ENCODE results near the gene ACAP1.

ACAP1 gene

GRCh38 chr17:7355053-7355452, 18.7 kb downstream of the ACAP1 start, which contains the start of gene TMEM95:
TMEM95 (plus strand) TSS chr17:7355156; CDS start chr17:7355205, 49 bp downstream.
- no peaks in the 10 kb centered on the region for H3K36me3 Mint-ChIP-seq (ENCODE audit: low read depth)
- H3K9me3 Mint-ChIP-seq: no peaks in the 10 kb centered on the region
- peak within 1 kb of the TSS; percentile 70 to 95 (median 75) for H3K27ac Mint-ChIP-seq
- H3K27me3 Mint-ChIP-seq (ENCODE audit: low read depth): peaks cover 6% of the 10 kb centered on the region
- peaks cover 23% of the 10 kb centered on the region for H3K4me1 Mint-ChIP-seq
- TF ChIP-seq, protein P1, sequence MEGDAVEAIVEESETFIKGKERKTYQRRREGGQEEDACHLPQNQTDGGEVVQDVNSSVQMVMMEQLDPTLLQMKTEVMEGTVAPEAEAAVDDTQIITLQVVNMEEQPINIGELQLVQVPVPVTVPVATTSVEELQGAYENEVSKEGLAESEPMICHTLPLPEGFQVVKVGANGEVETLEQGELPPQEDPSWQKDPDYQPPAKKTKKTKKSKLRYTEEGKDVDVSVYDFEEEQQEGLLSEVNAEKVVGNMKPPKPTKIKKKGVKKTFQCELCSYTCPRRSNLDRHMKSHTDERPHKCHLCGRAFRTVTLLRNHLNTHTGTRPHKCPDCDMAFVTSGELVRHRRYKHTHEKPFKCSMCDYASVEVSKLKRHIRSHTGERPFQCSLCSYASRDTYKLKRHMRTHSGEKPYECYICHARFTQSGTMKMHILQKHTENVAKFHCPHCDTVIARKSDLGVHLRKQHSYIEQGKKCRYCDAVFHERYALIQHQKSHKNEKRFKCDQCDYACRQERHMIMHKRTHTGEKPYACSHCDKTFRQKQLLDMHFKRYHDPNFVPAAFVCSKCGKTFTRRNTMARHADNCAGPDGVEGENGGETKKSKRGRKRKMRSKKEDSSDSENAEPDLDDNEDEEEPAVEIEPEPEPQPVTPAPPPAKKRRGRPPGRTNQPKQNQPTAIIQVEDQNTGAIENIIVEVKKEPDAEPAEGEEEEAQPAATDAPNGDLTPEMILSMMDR (IDR thresholded peaks at IDR 0.05; ENCODE audit: unreplicated experiment in 3 of 3): no peak
- peak within 1 kb of the TSS; percentile 89 to 94 (median 93) for H3K4me3 Mint-ChIP-seq

DNA sequence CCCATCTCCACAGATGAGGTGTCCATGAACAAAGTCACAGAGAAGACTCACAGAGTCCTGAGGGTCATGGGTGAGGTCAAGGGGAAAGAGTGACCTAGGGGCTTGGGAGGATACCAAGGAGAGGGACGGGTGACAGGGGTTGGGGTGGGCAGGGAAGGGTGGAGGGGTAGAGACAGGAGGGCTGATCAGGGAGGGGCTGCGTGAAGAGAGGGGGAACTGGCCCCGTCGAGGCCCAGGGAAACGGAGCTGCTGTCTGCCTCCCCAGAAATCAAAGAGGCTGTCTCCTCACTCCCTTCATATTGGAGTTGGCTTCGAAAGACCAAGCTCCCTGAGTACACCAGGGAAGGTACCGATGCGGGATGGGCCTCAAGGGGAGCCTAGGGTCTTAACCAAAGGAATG, 19.2 kb downstream of the ACAP1 start:
- Mint-ChIP-seq H3K27me3 (ENCODE audit: low read depth) (peaks cover 6% of the 10 kb centered on the region), H3K9me3 (no peaks in the 10 kb centered on the region), H3K4me1 (peaks cover 21% of the 10 kb centered on the region), H3K27ac (no peak overlapping the region), H3K4me3 (peak overlapping the region in 1 of 3 experiments; percentile 36), H3K36me3 (ENCODE audit: low read depth) (no peaks in the 10 kb centered on the region)
- TF ChIP-seq, protein P1 (IDR thresholded peaks at IDR 0.05; ENCODE audit: unreplicated experiment in 3 of 3): no peak

- TF ChIP-seq, protein P1 (IDR thresholded peaks at IDR 0.05; ENCODE audit: unreplicated experiment in 3 of 3): peak; percentile 80 to 86 (median 84)
These were observed 19.8 kb downstream of the ACAP1 start for GRCh38 chr17:7356072-7356549.

GRCh38 chr17:7356756-7357155, 20.4 kb downstream of the ACAP1 start:
- Mint-ChIP-seq H3K4me3 (no peak overlapping the region), H3K9me3 (no peaks in the 10 kb centered on the region), H3K4me1 (peaks cover 21% of the 10 kb centered on the region), H3K27me3 (ENCODE audit: low read depth) (peaks cover 8% of the 10 kb centered on the region), H3K27ac (no peak overlapping the region), H3K36me3 (ENCODE audit: low read depth) (no peaks in the 10 kb centered on the region)
- TF ChIP-seq, protein P1 (IDR thresholded peaks at IDR 0.05; ENCODE audit: unreplicated experiment in 3 of 3): no peak

More at GRCh38 chr17:7356072-7356549, 19.8 kb downstream of the ACAP1 start:
- Mint-ChIP-seq H3K27ac (no peak overlapping the region), H3K36me3 (ENCODE audit: low read depth) (no peaks in the 10 kb centered on the region), H3K9me3 (no peaks in the 10 kb centered on the region), H3K27me3 (ENCODE audit: low read depth) (peaks cover 6% of the 10 kb centered on the region), H3K4me1 (peaks cover 21% of the 10 kb centered on the region), H3K4me3 (no peak overlapping the region)

DNA sequence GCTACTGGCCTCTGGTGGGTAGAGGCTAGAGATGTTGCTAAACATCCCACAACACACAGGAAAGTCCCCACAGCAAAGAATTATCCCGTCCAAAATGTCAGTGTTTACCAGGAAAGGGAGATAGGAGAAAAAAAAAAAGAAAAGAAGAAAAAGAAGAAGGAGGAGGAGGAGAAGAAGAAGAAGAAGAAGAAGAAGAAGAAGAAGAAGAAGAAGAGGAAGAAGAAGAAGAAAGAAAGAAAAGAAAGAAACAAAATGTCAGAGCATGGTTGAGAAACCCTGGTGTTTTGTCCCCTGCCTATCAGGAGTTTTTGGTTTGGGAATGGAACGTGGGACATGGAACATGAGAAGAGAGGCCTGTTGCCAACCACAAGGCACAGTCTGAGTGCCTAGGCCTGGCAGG, 21.1 kb downstream of the ACAP1 start:
- Mint-ChIP-seq H3K27ac (no peak overlapping the region), H3K27me3 (ENCODE audit: low read depth) (peaks cover 13% of the 10 kb centered on the region), H3K36me3 (ENCODE audit: low read depth) (no peaks in the 10 kb centered on the region), H3K9me3 (no peaks in the 10 kb centered on the region), H3K4me1 (peaks cover 20% of the 10 kb centered on the region), H3K4me3 (no peak overlapping the region)
- TF ChIP-seq, protein P1 (IDR thresholded peaks at IDR 0.05; ENCODE audit: unreplicated experiment in 3 of 3): no peak

GRCh38 chr17:7361906-7362305, 25.6 kb downstream of the ACAP1 start:
- H3K4me3 Mint-ChIP-seq: no peak overlapping the region
- H3K27ac Mint-ChIP-seq: no peak overlapping the region
- H3K27me3 Mint-ChIP-seq (ENCODE audit: low read depth): peaks cover 13% of the 10 kb centered on the region
- H3K36me3 Mint-ChIP-seq (ENCODE audit: low read depth): no peaks in the 10 kb centered on the region
- H3K9me3 Mint-ChIP-seq: no peaks in the 10 kb centered on the region
- H3K4me1 Mint-ChIP-seq: no peaks in the 10 kb centered on the region
- TF ChIP-seq, protein P1 (IDR thresholded peaks at IDR 0.05; ENCODE audit: unreplicated experiment in 3 of 3): no peak
